ENCODE results near the gene PRPF6.
"Not testable (repeated sequence)": the region's sequence is repeated elsewhere in the genome, so short reads cannot be mapped to it uniquely, and the experiment has no call there.

The PRPF6 gene

GRCh38 chr20:64011366-64011779 lies 30.4 kb downstream of the PRPF6 start:
- Histone ChIP-seq H3K23ac (ENCODE audit: low read length in 2 of 2) (no peak overlapping the region), H3K4ac (ENCODE audit: low read depth in 1 of 2, low read length in 2 of 2) (no peak overlapping the region), H4K91ac (ENCODE audit: low read length) (no peak overlapping the region), H2AK5ac (ENCODE audit: low read length, severe bottlenecking) (no peak overlapping the region), H2BK12ac (ENCODE audit: low read length in 2 of 2) (no peak overlapping the region), H3K4me2 (ENCODE audit: low read length, poor library complexity, severe bottlenecking) (no peak overlapping the region), H3K9ac (ENCODE audit: low read length) (no peak overlapping the region), H3K9me3 (ENCODE audit: control insufficient read depth, low read length) (no peaks in the 10 kb centered on the region), H3K14ac (ENCODE audit: low read length in 2 of 2) (no peak overlapping the region), H3K18ac (ENCODE audit: low read depth in 1 of 2, low read length in 2 of 2) (no peak overlapping the region), H3K4me1 (ENCODE audit: control insufficient read depth, insufficient read depth, low read depth, low read length) (peaks cover 17% of the 10 kb centered on the region), H3K79me1 (replicated peaks; ENCODE audit: low read length, poor library complexity, severe bottlenecking) (peaks cover 33% of the 10 kb centered on the region), H3K36me3 (ENCODE audit: control insufficient read depth in 1 of 2, insufficient read depth in 2 of 2, low read depth in 1 of 2, low read length in 2 of 2) (peaks cover 62 to 76% of the 10 kb centered on the region in 2 experiments), H2BK5ac (ENCODE audit: low read depth, low read length, poor library complexity, severe bottlenecking) (no peak overlapping the region), H2AFZ (ENCODE audit: low read depth, low read length) (no peak overlapping the region), H4K8ac (ENCODE audit: low read length) (no peak overlapping the region), H3K27me3 (ENCODE audit: control insufficient read depth in 1 of 2, insufficient read depth in 1 of 2, low read length in 2 of 2) (no peaks in the 10 kb centered on the region), H3K4me3 (ENCODE audit: insufficient read depth in 1 of 2, low read depth in 1 of 2, low read length in 2 of 2) (no peak overlapping the region), H2BK15ac (ENCODE audit: low read depth, poor library complexity, severe bottlenecking) (no peak overlapping the region), H3K27ac (ENCODE audit: low read length, poor library complexity, severe bottlenecking) (no peak overlapping the region), H2BK120ac (ENCODE audit: low read depth, low read length) (no peak overlapping the region)
- WGBS: 97% methylated on average over 16 of the region's 16 CpGs
- DNase-seq: no peak

- not testable (repeated sequence) for DNase-seq; H3K14ac ChIP-seq (ENCODE audit: low read length in 2 of 2); H3K27ac ChIP-seq (ENCODE audit: low read length, poor library complexity, severe bottlenecking); H3K4me3 ChIP-seq (ENCODE audit: insufficient read depth in 1 of 2, low read depth in 1 of 2, low read length in 2 of 2); H4K8ac ChIP-seq (ENCODE audit: low read length); H3K9ac ChIP-seq (ENCODE audit: low read length); H3K27me3 ChIP-seq (ENCODE audit: control insufficient read depth in 1 of 2, insufficient read depth in 1 of 2, low read length in 2 of 2); H2AK5ac ChIP-seq (ENCODE audit: low read length, severe bottlenecking); H3K4me2 ChIP-seq (ENCODE audit: low read length, poor library complexity, severe bottlenecking); H3K9me3 ChIP-seq (ENCODE audit: control insufficient read depth, low read length); H3K23ac ChIP-seq (ENCODE audit: low read length in 2 of 2); H2BK5ac ChIP-seq (ENCODE audit: low read depth, low read length, poor library complexity, severe bottlenecking); H2BK12ac ChIP-seq (ENCODE audit: low read length in 2 of 2); H4K91ac ChIP-seq (ENCODE audit: low read length); H2AFZ ChIP-seq (ENCODE audit: low read depth, low read length); H2BK15ac ChIP-seq (ENCODE audit: low read depth, poor library complexity, severe bottlenecking); H3K18ac ChIP-seq (ENCODE audit: low read depth in 1 of 2, low read length in 2 of 2); H2BK120ac ChIP-seq (ENCODE audit: low read depth, low read length); H3K4ac ChIP-seq (ENCODE audit: low read depth in 1 of 2, low read length in 2 of 2)
- 100% methylated on average over 2 of the region's 20 CpGs for WGBS
- H3K79me1 ChIP-seq (replicated peaks; ENCODE audit: low read length, poor library complexity, severe bottlenecking): peaks cover 25% of the 10 kb centered on the region
- H3K36me3 ChIP-seq (ENCODE audit: control insufficient read depth in 1 of 2, insufficient read depth in 2 of 2, low read depth in 1 of 2, low read length in 2 of 2): peaks cover 61 to 75% of the 10 kb centered on the region in 2 experiments
- H3K4me1 ChIP-seq (ENCODE audit: control insufficient read depth, insufficient read depth, low read depth, low read length): peaks cover 15% of the 10 kb centered on the region
Measured at GRCh38 chr20:64012385-64013154, 31.6 kb downstream of the PRPF6 start.

- Histone ChIP-seq H3K4me3 (ENCODE audit: insufficient read depth in 1 of 2, low read depth in 1 of 2, low read length in 2 of 2) (no peak overlapping the region), H4K8ac (ENCODE audit: low read length) (no peak overlapping the region), H2BK12ac (ENCODE audit: low read length in 2 of 2) (no peak overlapping the region), H3K79me1 (replicated peaks; ENCODE audit: low read length, poor library complexity, severe bottlenecking) (peaks cover 32% of the 10 kb centered on the region), H3K4ac (ENCODE audit: low read depth in 1 of 2, low read length in 2 of 2) (no peak overlapping the region), H3K27me3 (ENCODE audit: control insufficient read depth in 1 of 2, insufficient read depth in 1 of 2, low read length in 2 of 2) (no peaks in the 10 kb centered on the region), H3K18ac (ENCODE audit: low read depth in 1 of 2, low read length in 2 of 2) (no peak overlapping the region), H3K14ac (ENCODE audit: low read length in 2 of 2) (no peak overlapping the region), H3K9ac (ENCODE audit: low read length) (no peak overlapping the region), H2AK5ac (ENCODE audit: low read length, severe bottlenecking) (no peak overlapping the region), H4K91ac (ENCODE audit: low read length) (no peak overlapping the region), H2BK5ac (ENCODE audit: low read depth, low read length, poor library complexity, severe bottlenecking) (no peak overlapping the region), H2BK120ac (ENCODE audit: low read depth, low read length) (no peak overlapping the region), H3K36me3 (ENCODE audit: control insufficient read depth in 1 of 2, insufficient read depth in 2 of 2, low read depth in 1 of 2, low read length in 2 of 2) (peaks cover 66 to 71% of the 10 kb centered on the region in 2 experiments), H3K9me3 (ENCODE audit: control insufficient read depth, low read length) (no peaks in the 10 kb centered on the region), H3K23ac (ENCODE audit: low read length in 2 of 2) (no peak overlapping the region), H3K4me1 (ENCODE audit: control insufficient read depth, insufficient read depth, low read depth, low read length) (peaks cover 8% of the 10 kb centered on the region), H3K4me2 (ENCODE audit: low read length, poor library complexity, severe bottlenecking) (no peak overlapping the region), H3K27ac (ENCODE audit: low read length, poor library complexity, severe bottlenecking) (no peak overlapping the region), H2AFZ (ENCODE audit: low read depth, low read length) (no peak overlapping the region), H2BK15ac (ENCODE audit: low read depth, poor library complexity, severe bottlenecking) (no peak overlapping the region)
- WGBS: 97% methylated on average over 2 of the region's 2 CpGs
- no peak for DNase-seq
Measured at GRCh38 chr20:64015635-64016034, 34.7 kb downstream of the PRPF6 start.

GRCh38 chr20:64021124-64021975 lies 40.4 kb downstream of the PRPF6 start:
- H2BK15ac ChIP-seq (ENCODE audit: low read depth, poor library complexity, severe bottlenecking): no peak overlapping the region
- H4K91ac ChIP-seq (ENCODE audit: low read length): peak overlapping the region; percentile 18
- H3K4me3 ChIP-seq (ENCODE audit: insufficient read depth in 1 of 2, low read depth in 1 of 2, low read length in 2 of 2): peak overlapping the region in 1 of 2 experiments; percentile 20
- no peak overlapping the region for H2BK5ac ChIP-seq (ENCODE audit: low read depth, low read length, poor library complexity, severe bottlenecking)
- no peak overlapping the region for H3K18ac ChIP-seq (ENCODE audit: low read depth in 1 of 2, low read length in 2 of 2)
- no peak overlapping the region for H3K9ac ChIP-seq (ENCODE audit: low read length)
- no peak overlapping the region for H3K27ac ChIP-seq (ENCODE audit: low read length, poor library complexity, severe bottlenecking)
- H3K27me3 ChIP-seq (ENCODE audit: control insufficient read depth in 1 of 2, insufficient read depth in 1 of 2, low read length in 2 of 2): no peaks in the 10 kb centered on the region
- peaks cover 39% of the 10 kb centered on the region for H3K79me1 ChIP-seq (replicated peaks; ENCODE audit: low read length, poor library complexity, severe bottlenecking)
- no peak overlapping the region for H2AK5ac ChIP-seq (ENCODE audit: low read length, severe bottlenecking)
- H3K4ac ChIP-seq (ENCODE audit: low read depth in 1 of 2, low read length in 2 of 2): no peak overlapping the region
- DNase-seq: no peak
- no peak overlapping the region for H3K23ac ChIP-seq (ENCODE audit: low read length in 2 of 2)
- H2AFZ ChIP-seq (ENCODE audit: low read depth, low read length): no peak overlapping the region
- WGBS: 95% methylated on average over 36 of the region's 36 CpGs
- no peaks in the 10 kb centered on the region for H3K9me3 ChIP-seq (ENCODE audit: control insufficient read depth, low read length)
- H3K4me2 ChIP-seq (ENCODE audit: low read length, poor library complexity, severe bottlenecking): no peak overlapping the region
- peaks cover 7% of the 10 kb centered on the region for H3K4me1 ChIP-seq (ENCODE audit: control insufficient read depth, insufficient read depth, low read depth, low read length)
- H3K36me3 ChIP-seq (ENCODE audit: control insufficient read depth in 1 of 2, insufficient read depth in 2 of 2, low read depth in 1 of 2, low read length in 2 of 2): peaks cover 83 to 87% of the 10 kb centered on the region in 2 experiments
- H4K8ac ChIP-seq (ENCODE audit: low read length): no peak overlapping the region
- H2BK12ac ChIP-seq (ENCODE audit: low read length in 2 of 2): no peak overlapping the region
- H2BK120ac ChIP-seq (ENCODE audit: low read depth, low read length): no peak overlapping the region
- H3K14ac ChIP-seq (ENCODE audit: low read length in 2 of 2): peak overlapping the region in 1 of 2 experiments; percentile 8

All from mesenchymal stem cell (in vitro differentiated cells and primary cell).